HG03439 (cell line): Measurements from ENCODE around the gene ARFGAP3.
"Not testable (repeated sequence)": the region's sequence is repeated elsewhere in the genome, so short reads cannot be mapped to it uniquely, and the experiment has no call there.

Source experiments
- ATAC-seq: cut with Tn5 transposase; IDR thresholded peaks from one replicate; pipeline ENCODE4 v1.9.1; 2021; ENCODE audit warnings: mild to moderate bottlenecking, moderate library complexity; ENCODE audit not compliant: unreplicated experiment

ARFGAP3 gene

GRCh38 chr22:42799061-42799460 lies 58.0 kb downstream of the ARFGAP3 start:
- ATAC-seq, result no peak

GRCh38 chr22:42797011-42797410 lies 60.1 kb downstream of the ARFGAP3 start:
- ATAC-seq, result no peak

DNA sequence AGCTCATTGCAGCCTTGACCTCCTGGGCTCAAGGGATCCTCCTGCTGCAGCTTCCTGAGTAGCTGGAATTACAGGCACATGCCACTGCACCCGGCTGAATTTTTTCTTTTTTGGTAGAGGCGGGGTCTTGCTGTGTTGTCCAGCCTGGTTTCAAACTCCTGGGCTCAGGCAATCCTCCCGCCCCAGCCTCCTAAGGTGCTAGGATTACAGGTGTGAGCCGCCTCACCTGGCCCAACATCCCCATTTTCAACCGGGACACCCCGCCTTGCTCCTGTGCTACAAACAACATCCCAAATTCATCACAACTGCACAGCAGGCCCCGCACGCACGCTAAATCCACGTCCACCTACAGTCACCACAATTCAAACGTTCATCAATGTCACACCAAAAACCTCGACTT lies 61.0 kb downstream of the ARFGAP3 start:
- no peak for ATAC-seq

- no peak for ATAC-seq
Observed at GRCh38 chr22:42794551-42795510, 62.2 kb downstream of the ARFGAP3 start.

DNA sequence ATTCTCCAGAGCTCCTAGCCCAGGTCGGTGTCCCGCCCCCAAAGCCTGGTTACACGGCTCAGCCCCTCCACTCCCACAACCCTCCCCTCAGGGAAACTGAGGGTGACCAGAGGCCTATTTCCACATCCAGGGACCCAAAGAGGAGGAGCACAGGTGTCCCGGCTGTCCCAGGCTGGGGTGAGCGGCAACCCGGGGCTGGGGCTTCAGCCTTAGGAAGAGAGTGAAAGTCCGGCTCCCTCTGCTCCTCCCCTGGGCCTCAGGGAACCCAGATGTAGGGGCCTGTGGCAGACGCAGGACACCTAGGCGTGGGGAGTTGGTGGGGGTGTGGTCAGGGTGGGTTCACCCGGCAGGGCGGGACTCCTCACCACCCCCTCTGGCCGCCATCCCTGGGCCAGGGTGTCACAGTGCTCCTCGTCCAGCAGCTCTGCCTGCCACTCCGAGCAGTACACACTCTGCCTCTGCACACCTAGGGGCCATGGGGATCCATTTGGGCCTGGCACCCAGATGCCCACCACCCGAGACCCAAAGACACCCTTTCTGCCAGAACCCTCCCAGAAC lies 63.1 kb downstream of the ARFGAP3 start:
- ATAC-seq, result no peak

- ATAC-seq, result no peak
Observed at GRCh38 chr22:42792909-42793847, 63.9 kb downstream of the ARFGAP3 start.

DNA sequence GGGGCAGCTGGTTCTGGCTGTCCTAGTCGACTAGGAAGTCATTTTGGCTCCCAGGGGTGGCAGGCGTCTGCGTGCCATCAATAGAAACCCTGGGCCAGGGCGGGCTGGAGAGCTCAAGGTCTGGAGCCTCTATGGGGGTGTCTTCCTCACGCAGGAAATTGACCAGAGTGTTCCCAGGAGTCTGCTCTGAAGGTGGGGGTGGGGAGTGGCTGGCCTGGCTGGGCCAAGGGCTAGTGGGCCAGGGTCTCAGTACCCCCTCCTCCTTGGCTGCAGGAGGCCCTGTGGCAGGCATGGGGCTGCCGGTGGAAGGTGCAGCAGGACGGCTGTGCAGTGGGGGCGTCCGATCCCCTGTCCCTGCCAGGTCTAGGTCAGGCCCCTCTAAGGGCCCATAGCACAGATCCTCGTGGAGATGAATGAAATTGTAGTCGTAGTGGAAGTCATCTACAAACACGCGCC lies 64.6 kb downstream of the ARFGAP3 start:
- ATAC-seq, result no peak

DNA sequence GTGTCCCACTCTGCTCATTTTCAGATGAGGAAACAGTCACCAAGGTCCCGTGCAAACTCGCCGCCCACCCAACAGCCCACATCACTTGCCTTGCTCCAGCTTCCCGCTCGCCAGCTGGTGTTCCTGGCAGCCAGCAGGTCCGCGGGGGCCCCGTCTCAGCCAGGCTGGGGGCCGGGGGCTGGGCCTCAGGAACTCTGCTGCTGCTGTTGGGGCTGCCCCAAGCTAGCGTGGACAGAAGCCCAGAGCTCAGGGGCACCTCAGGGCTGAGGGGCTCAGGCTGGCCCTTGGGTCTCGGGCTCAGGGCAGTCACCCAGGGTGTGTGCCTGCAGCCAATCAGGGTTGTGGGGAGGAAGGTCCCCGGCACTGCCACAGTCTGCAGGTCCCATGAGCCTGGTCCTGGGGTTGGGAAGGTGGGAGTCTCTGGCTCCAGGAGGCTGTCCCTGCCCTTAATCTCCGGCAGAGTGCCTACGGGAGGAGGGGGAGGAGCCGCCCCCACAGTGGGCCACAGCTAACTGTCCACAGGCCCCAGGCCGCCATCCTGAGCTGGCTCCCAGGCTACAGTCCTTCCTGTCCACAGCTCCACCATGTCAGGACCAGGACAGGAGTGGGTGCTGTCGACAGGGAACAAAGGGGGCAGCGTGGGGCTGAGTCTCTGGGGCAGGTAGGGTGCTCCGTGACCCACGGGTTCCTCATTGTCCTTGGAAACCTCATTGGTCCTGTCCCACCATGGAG lies 65.2 kb downstream of the ARFGAP3 start:
- ATAC-seq, result no peak

GRCh38 chr22:42788466-42788865 lies 68.6 kb downstream of the ARFGAP3 start:
- ATAC-seq, result no peak

DNA sequence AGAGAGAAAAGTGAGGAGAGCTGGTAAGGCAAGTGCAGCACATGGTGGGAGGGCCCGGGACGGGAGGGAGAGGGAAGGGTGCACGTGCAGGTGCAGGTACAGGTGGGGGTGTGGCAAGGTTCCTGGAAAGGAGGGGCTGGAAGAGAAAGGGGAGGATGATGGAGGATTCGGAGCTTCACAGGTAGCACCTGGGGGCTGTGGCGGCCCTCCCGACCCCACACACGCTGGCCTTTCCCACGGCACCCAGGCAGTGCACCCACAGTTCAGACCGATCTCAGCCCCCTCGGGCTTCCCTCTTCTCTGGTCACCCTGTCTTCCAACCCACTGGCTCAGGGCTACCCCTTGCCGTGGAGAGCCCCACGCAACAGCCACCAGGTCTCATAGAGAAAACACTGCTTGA lies 69.1 kb downstream of the ARFGAP3 start:
- no peak for ATAC-seq

DNA sequence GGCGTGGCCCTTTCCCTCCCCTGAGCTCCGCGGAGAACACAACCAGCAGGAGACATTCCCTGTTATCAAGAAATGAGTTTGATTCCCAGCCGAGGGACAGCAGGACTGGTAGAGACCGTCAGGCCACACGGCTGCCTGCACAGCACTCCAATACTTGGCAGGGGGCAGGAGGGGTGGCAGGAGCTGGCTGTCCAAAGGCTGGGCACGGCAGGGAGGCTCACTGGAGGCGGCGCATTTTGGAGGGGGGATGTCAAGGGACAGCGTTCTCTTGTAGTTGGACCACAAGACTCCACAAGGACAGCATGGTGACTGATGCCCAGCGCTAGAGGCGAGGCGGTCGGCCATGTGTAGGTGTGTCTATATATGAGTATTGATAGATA lies 69.7 kb downstream of the ARFGAP3 start:
- no peak for ATAC-seq

DNA sequence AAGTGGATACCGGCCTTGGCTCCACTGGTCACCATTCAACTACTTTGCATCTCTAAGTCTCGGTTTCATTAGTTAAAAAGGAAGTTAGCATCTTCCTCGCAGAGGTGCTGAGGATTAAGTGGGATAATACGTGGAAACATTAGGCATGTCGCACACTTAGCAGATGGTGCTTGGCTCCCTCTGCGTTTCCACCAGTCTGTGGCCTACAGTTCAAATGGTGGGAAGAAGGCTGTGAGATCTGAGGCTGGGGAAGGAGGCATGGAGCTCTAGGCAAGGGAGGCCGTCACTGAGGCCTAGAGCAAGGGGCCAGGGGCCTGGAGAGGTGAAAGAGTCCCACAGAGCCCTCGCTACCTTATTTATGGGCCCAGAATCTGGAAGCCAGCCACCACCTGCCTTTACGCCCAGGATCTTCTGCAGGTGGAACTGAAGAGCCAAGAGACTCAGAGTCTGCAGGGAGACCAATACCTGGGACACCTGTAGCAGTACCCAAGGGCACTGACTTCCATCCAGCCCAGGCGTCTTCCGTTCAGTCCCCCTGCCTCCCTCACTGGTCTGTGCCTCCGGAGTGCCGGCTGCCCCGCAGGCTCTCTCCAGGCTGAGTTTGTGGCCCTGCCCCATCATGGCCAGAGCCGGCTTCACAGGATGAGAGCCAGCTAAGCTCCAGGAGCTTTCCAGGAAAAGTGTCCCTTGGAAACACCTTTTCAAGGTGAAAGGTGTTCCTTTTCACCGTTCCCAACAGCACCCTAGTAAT lies 70.3 kb downstream of the ARFGAP3 start:
- ATAC-seq, result no peak

- no peak for ATAC-seq
Observed at GRCh38 chr22:42785706-42786499, 71.2 kb downstream of the ARFGAP3 start.

DNA sequence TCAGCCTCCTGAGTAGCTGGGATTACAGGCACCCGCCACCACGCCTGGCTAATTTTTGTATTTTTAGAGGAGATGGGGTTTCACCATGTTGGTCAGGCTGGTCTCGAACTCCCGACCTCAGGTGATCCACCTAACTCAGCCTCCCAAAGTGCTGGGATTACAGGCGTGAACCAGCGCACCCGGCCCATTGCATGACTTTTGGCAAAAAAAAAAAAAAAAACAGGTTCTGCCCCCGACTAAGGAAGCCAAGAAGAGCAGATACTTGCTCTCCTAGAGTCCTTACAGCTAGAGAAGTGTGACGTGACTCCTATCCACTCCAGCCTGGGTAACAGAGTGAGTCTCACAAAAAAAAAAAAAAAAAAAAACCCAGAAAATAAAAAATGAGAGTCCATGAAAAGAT lies 74.8 kb downstream of the ARFGAP3 start:
- not testable (repeated sequence) for ATAC-seq

DNA sequence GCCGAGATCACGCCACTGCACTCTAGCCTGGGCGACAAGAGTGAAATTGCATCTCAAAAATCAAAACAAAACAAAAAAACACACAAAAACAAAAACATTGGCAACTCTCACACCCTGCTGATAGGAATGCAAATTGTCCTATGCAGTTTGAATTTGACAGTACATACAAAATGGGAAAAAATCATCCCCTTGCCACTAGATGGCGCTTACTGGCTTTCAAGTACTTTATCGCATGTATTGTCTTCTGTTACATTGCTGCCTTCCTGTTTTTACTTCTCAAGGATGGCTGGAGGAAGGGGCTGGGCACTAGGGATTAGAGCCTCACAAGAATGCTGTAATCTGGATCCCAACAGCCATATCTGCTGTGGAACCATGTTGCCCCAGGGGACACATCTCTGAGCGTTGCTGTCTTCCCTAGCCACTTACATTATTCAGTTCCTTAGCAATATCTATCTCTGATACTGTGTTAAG lies 77.0 kb downstream of the ARFGAP3 start:
- no peak for ATAC-seq

- no peak for ATAC-seq
Observed at GRCh38 chr22:42777126-42777525, 79.9 kb downstream of the ARFGAP3 start.

DNA sequence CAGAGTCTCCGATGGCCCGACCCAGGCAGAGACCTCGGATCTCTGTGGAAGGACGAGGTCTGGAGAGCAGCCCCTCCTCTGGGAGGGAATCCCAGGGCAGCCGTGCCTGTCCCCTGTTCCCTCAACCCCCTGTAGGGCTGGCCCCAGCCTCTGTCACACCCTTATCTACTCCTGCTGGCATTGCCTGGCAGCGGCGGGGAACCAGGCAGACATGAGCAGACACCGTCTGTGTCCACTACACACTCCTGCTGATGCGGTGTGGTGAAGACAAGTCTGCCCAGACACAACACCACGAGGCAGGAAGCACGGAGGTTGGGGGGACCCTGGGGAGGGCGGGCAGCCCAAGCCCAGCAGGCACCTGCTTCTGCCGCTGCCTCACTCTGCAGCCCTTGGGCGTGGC lies 83.9 kb downstream of the ARFGAP3 start:
- no peak for ATAC-seq

GRCh38 chr22:42772647-42773046 lies 84.4 kb downstream of the ARFGAP3 start:
- ATAC-seq, result no peak
